IPS-NIHi11 (cell line): Measurements from ENCODE around the gene SALL1.

Experiments used
- DNase-seq: peaks from one replicate; pipeline ENCODE4 v3.0.0; 2012; ENCODE audit warnings: mixed read lengths, low spot score

SALL1 gene

DNA sequence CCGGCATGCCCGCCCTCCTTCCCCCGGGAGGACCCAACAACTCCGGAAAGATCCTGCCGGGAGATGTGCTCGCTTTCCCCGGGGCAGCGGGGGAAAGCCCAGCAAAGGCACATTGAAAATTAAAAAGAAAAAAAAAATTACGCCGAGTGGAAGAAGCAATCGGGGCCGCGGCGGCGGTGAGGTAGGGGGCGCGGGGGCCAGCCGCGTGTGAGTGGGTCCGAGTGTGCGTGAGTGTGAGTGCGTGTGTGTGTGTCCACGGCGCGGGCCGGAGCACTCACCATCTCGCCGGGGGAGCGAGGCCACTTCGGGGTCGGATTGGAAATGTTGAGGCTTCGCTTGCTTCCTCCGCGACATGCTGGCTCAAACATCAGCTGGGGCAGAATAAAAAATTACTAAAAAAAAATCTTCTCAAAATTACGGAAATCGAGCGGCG, at the start of gene SALL1:
Gene SALL1 (minus strand): TSS at position 383 of the 433 bp plus-strand sequence. CDS start 29 bp downstream, at position 354.
- no peak for DNase-seq

DNA sequence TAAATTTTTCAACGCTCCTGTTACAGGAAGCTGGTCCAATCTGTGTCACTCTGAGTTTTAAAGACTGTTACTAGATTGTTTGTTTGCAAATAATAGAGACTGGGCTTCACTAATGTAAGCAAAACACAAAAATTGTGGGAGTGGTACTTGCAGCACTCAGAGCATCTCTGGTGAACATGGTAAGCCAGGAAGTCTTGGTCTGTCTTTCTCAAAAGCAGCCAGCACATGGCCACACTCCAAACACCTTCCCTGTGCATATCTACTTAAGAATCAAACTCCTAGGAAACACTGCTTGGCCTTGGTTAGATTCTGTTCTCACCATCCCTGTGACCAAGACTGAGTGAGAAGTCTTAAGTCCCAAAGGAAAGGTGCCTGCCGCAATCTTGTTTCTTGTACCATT, 49.7 kb upstream of the SALL1 start:
- DNase-seq: no peak

DNA sequence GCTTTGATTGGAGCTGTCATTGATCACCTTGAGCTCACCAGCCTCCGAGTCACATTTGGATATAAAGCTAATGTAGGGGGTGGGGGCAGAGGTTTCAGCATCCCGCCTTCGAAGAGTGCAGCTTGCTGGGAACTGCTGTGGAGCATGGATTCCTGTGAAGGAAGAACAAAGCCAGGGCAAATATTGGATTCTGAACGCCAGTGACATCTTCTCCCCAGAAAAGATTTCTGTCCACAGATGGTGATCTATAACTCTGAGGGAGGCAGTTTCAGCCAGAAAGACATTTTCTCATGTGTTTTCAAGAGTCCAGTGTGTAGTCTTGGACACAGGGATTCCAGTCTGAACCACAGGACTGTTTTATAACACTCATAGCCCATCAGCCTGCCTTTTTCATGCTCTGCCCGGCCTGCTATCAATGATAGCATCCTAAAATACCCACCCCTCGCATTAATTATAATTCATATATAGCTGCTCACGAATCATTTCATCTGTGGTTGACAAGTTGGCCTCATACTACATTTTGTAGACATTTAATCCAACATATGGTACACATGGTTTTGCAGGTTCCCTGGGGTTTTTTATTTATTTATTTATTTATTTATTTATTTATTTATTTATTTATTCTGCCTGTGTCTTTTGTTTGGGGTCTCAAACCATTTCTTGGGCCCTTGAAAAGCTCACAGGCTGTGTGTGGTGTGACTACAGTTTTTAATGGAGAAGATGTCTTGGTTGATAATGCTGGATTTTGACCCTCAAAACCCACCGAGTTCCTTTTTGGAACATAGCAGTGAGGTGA, 47.1 kb upstream of the SALL1 start:
- DNase-seq: no peak

DNA sequence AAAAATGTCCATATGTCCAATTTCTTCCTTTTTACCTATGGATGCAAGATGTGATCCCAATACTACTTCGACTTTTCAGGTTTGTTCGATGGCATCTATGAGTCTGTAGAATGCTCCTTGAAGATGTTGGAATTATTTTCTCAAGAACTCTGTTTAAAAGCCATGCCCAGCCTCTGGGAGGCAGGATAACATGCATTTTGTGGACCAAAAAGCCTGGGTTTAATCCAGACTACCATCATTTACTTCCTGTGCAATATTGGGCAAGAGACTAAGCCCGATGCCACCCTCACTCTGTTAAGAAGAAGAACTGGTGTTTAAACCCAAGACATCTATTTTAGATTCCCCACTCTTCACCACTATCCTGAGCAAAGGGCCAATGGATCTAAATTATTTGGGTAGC, 42.8 kb upstream of the SALL1 start:
- no peak for DNase-seq

DNA sequence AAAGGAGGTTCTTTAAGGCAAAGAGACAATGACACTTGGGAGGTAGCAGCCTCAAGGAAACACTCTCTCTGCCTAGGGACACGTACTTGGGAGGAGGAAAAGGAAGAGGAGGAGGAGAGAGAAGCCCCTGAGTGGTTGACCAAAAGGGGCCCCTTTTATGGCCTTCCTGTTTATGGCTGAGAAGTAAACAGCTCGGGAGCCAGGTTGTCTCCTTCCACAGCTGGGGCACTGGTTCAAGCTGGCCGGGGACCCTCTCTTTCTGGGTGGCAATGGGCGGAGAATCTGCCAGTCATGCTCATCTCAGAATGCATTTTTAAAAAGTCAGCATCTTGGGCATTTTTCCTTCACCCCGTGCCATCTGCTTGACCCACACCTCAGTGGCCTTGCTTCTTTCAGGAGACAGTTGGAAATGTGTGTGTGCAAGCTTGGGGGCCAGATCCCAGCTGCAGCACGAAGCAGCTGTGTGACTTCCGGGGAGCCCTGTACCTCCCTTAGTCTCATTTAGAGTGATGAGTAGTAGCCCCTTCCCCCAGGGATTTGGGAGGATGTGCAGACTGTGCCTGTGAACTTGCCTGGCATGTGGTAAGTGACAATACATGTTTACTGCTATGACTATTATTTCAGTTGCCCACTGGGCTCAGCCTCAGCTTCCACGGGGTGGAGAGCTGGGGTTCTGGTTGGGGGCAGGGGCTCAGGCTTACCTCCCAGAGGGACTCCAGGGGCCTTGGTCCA, 33.8 kb upstream of the SALL1 start:
- DNase-seq: no peak

DNA sequence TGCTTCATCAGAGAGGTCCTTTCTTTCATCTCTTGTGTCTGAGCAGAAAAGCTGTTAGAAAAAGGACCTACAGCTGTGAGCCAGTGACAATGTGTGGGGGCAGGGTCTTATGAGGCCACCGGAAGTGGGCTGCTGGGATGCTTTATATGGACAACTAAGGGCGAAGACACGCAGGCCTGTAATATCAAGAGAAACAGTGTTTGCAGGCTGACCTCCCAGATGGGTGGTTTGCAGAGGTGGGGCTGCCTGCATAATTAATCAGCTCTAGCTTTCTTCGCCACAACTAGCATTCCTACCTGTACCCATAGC, 30.4 kb upstream of the SALL1 start:
- DNase-seq: peak; percentile 61

DNA sequence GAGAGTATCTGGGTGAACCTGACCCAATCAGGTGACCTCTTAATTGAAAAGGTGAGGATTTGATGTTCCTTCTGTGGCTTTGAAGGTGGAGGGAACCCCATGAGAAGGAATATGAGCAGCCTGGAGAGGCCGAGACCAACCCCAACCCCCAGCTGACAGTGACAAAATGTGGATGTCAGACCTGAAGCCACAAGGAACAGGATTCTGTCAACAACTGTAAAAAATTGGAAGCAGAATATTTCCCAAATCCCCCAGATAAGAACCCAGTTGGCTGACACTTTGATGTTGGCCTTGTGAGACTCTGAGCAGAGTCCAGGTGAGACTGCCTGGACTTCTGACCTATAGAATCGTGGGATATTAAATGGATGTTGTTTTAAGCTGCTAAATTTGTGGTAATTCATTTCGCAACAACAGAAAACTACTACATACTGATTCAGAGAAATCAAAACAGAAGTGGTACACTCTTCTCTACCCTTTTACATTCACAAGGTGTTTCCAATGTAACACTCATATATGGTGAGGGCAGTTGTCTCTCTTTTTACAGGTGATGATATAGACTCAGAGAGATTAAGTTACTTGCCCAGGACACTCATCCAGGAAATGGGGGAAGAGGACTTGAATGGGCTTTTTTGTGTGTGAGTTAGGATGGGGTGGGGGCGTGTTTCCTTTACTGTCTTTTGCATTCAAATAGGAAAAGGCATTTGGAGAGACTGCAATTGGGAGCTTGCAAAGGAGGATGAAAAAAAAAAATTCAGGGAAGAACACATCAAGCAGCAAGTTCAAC, 29.8 kb upstream of the SALL1 start:
- DNase-seq: no peak

DNA sequence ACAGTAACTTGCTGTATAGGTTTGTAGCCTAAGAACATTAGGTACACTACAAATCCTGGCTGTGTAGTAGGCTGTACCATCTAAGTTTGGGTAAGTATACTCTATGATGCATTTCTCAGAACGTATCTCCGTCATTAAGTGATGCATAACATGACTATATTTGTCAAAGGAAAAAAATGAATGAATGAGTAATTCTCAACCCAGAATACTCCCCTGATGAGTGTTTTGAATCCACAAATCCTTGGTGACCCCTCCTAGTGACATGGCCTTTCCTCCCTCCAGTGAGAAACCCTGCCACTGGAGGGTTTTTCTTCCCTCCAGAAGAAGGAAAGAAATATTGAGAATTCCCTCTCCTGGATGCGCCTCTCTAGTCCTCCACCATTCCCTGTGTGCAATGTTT, 24.0 kb upstream of the SALL1 start:
- no peak for DNase-seq

DNA sequence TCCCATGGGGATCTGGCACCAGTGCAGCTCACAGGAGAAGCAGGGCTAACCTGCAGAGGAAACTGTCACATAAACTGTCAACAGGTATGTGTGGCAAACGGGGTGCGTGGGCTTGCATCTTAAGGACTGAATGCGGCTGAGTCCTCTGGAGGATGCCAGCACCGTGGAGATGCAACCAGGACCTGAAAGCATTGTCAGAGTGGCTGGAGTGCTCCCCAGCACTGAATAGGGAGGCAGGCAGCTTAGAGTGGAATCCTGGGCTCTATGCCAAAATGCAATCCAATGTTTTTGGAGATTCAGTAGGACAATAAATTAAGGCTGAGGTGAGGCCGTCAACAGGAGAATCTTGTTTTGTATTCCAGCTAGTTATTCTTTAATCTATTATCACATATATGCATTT, 21.3 kb upstream of the SALL1 start:
- no peak for DNase-seq

DNA sequence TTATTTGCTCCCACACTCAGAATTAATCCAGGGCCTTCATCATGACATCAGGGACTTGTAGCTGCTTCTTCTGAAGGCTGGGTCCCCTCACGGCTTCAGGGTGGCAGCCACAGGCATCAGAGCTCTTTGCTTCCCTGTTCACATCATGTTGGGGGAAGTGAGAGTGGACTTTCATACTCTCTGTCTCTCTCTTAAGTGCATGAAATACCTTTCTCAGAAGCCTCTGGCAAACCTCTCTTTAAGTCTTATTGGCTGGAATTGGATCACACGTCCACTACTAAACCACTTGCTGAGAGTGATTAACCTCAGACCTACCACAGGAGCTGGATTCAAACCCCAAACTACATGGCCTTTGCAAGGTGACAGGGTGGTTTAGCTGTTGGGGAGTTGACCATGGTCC, 17.7 kb upstream of the SALL1 start:
- DNase-seq: no peak

DNA sequence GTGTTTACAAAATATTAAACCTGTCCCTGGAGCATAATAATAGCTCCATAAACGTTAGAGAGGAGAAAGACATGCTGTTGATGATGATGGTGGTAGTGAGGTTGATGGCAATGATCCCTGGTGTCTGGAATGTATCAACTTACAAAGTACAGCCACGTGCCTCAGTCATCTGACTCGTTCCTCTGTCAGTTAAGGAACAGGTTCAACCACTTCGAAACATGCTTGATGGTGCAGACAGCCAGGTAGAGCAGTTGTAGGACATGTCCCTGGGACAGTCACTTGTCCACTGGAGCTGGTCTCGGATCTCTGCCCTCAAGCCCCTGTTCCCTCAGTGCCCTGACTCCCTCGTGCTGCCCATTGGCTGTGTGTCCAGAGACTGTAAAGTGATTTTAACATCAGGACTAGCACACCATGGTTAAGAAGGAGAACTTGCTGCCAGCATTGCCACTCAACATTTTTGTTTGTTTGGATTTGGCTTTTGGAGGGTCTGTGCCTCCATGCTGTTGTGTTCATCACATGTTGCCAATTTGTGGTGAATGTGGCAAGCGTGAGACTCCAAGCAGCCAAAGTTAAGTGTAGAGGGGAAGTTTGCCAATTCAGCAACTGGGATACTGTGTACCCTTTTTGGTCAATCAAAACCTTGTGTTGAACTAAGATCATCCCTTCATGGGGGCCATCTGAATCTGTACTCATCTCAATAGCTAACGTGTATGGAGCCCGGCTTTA, 16.3 kb upstream of the SALL1 start:
- DNase-seq: no peak

DNA sequence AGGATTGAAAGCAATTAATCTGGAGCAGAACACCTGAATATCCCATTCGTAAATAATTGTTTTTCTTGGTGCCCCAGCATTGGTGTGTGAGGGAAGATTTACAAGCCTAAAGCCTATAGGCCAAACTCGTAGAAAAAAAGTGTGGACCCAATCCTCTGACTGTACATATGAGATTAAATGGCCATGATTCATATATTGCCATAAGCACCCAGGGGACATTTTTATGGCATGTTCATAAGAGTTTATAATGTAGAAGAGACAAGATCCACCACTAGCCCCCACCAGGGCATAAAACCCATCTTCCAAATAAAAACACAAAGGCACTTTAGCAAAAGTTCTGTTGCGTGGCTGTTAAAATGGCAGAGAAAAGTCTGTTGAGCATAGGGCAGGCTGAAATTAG, 15.5 kb upstream of the SALL1 start:
- DNase-seq: no peak

DNA sequence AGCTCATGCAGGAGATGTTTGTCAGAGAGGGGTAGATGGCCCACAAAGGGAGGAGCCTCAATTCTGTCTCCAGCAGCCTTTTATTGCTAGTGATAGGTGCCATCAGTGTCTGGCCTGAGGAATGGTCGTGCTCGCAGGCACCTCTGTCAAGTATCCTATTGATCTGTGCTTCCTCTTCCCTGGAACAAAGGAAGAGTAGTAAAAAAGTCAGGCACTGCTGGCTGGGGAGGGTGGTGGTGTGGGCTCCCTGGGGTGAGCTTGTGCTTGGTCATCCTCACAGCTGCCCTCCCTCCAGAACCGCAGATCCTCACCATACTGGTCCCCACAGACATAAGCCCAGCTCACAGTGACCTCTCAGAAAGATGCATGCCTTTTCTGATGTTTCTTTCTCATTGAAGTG, 15.0 kb upstream of the SALL1 start:
- no peak for DNase-seq

DNA sequence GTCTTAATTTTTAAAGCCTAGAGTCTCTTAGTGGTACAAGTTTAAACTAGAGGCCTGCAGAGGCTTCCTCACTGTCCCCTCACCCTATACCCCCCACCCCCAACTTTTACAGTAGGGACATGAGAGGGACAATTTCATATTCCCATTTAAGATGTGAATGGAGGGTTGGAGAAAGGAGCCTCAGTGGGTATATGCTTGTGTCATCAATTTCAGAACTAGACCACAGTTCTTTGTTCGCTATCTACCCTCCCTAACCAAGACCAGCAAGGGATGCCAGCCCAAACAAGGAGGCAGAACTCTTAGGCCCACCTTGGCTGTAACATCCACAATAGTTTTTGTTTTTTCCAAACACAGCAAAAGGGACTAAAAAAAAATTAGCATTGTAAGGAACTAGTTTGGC, 14.0 kb upstream of the SALL1 start:
- DNase-seq: no peak

DNA sequence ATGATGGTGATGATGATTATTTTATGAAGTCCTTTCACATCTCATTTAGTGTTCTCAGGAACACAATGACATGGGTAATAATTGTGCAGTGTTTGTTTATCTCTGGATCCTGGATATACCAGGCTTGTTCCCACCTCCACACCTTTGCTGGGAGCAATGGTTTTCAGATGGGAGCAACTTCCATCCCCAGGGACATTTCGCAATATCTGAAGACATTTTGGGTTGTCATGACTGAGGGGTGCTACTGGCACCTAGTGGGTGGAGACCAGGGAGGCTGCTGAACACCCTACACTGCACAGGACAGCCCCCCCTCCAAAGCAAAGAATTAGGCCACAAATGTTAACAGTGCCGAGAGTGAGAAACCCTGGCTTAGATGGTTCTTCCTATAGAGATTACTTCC, 13.5 kb upstream of the SALL1 start:
- no peak for DNase-seq

DNA sequence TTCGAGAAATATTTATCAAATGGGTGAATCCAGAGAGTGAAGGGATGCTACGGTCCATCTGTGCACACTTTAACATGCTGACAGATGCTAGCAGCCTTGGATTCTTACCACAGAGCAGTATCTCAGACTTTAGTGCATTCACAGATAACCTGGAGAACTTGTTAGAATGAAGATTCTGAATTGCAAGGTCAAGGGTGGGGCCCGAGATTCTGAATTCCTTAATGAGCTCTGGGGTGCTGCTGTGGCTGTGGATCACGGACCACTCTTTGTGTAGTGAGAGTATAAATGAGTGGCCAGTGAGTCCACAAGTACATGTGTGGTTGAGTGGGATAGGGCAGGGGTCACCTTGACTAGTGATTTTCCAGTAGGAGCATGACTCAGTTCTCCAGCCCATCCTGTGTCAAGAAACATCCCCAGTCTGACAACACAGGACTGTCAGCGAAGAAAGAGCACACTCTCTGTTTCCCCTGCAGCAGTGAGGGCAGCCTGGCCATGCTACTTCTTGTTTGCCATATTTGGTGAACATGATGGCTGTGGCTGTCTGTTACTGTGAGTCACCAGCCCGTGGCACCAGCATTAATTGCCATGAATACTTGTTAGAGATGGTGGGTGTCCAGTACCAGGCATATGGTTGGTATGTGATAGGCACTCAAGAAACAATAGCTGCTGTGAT, 13.0 kb upstream of the SALL1 start:
- no peak for DNase-seq

DNA sequence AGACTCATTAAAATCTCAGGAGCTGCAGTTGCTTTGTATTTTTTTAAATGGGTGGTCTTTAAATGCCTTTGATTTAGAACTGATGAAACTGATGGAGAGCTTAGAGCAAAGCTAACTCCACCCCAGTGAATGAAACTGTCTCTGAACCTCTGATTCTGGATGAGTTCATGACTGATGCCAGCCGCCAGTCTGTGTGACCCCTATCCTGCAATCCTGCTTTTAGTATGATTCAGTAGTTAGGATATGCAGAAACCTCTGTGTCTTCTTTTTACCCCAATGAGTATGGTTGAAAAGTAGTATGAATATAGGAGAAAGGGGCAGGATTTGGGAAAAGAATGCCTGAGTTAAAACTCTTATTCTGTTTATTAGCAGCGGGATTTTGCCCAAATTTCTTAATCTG, 12.3 kb upstream of the SALL1 start:
- DNase-seq: no peak

DNA sequence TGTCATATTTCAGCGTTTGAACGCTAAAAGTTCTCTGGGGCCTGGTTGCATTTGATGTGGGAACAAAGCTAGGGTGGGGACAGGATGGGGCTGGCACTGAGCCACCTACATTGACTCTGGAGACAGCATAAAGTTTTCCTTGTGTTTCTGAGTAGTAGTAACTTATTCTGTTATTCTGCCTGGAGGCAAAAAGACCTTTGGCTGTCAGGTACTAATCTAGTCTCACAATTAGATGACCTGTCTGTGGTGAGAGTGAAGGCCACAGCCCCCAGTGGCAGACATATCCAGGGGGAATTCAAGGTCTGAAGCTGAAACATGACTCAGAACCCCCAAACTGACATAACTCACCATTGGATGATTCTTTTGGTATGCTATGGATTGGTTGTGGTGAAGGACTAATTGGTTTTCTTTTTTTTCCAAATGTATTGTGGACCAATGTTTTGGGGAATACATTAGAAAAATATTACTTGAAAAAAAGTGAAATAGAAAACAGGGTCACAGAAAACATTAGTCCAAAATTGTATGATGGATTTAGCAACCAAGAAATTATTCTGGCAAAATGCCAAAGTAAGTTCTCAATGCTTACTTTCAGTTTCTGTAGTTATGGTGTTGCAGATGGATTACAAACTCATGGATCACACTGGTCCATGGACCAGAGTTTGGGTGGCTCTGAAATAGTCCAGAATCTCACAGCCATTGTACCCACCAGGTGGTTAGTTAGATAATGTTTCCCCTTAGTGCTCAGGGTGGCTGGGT, 10.5 kb upstream of the SALL1 start:
- no peak for DNase-seq

DNA sequence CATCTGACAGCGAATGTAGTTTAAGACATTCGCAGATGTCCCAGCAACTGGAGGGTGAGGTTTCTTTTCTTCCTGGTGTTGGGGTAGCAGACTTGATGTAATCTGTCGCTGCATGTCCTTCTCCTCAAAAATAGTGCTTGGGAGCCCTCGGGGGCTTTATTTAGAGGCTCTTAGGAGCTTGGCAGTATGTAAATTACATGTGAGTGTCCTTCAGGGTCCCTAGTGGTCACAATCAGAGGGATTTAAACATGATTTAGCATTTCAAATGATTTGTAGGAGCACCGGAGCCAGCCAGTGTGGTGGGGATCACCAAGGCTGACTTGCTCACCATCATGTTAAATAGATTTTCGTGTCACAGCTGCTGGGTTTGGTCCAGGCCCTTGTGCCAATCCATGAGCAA, 8.8 kb upstream of the SALL1 start:
- DNase-seq: no peak

DNA sequence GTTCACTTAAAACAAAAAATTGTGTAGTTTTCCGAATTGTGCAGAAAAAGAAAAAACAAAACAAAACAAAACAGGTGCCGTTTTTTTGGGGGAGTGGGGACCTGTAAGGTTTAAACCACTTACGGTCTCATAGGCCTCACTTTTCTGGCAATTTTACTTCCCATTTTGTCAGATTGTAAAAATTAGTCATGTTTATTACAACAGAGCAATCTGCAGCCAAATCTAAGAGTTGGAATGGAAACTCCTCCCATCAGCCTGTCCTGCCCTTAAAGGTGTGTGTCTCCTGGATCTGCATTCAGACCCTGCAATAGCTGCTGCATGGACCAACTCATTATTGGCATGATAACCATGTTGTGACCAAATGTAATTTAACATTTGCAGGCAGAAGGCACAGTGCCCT, 8.2 kb upstream of the SALL1 start:
- no peak for DNase-seq

DNA sequence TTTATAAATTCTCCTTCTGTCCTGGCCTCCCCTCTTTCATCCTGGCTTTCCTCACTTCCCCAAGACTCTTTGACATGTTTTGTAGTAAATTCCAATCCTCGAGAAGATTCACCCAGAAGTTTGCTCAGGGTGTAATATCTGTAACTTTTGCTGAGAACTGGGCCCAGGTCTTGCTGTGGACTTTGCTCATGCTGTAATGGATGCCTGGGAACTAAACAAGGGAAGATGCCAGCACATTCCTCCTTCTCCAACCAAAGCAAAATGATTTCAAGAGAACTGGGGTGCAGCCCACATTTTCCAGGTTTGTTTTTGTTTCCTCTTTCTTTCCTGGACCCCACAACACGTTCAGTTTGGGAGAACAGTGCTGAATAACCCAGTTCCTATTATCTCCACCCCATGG, 6.6 kb upstream of the SALL1 start:
- no peak for DNase-seq
